K562 (cell line): ENCODE data around the gene NRIP2. TPM values are rescaled to one million over a fixed set of nuclear protein-coding genes. Genes with fewer than 3 reads are reported as not detected.

Experiments used
- ATAC-seq: fragments of 200-7000 bp; cut with Tn5 transposase; 3 replicates; pipeline ENCODE4 v1.9.1; 2020; ENCODE audit warnings: moderate library complexity
- BruUV-seq: library from RNA; stranded (reverse); fragments of 400-500 nt; replicated peaks from 2 replicates; lab custom pipeline; 2021; lab: Mats Ljungman, UMichigan
- CTCF ChIA-PET: fragments of 300-600 bp; formaldehyde crosslinking; extraction: SDS; loops from one replicate; lab custom pipeline; 2021; ENCODE audit warnings: low intra/inter-chr PET ratio; lab: Yijun Ruan, JAX
- POLR2A ChIA-PET: fragments of 300-600, 350-650 bp; sonication (Branson Sonifier 250); formaldehyde crosslinking; extraction: SDS; loops from one replicate; lab custom pipeline; 2021; ENCODE audit warnings: antibody characterized with exemption, inconsistent platforms; lab: Yijun Ruan, JAX
- DNase-seq, 4 experiments: peaks; one replicate each; pipeline versions ENCODE4 v3.0.0 to v3.0.0-alpha.2; 2011 to 2018; ENCODE audit warnings: low spot score in 3 of 4, mixed read lengths in 3 of 4; ENCODE audit errors: extremely low read depth in 1 of 4
- FAIRE-seq: peaks from 2 replicates; lab custom pipeline; 2011; peaks lifted over from hg19 to GRCh38; lab: Jason Lieb, UNC
- H2AFZ ChIP-seq: 2 replicates; pipeline ENCODE4 v1.6.0; 2011; ENCODE audit warnings: low read depth, low read length, control low read depth, inconsistent platforms
- H3K27ac ChIP-seq: fragments of 200-600 bp; 3 replicates; pipeline ENCODE4 v1.8.0; 2011; ENCODE audit warnings: low read depth, mild to moderate bottlenecking, control low read depth, inconsistent platforms, low read length, moderate library complexity, mixed read lengths; ENCODE audit errors: extremely low read depth
- H3K27me3 ChIP-seq, 2 experiments: fragments of 300-600 bp in 1 of 2; 2 replicates in 1 of 2; 3 replicates in 1 of 2; pipeline versions ENCODE4 v1.6.0 to v1.8.0; 2011; ENCODE audit warnings: inconsistent platforms in 2 of 2, low read length in 2 of 2, mild to moderate bottlenecking in 1 of 2, mixed read lengths in 1 of 2, moderate library complexity in 1 of 2; ENCODE audit not compliant: control insufficient read depth in 2 of 2, insufficient read depth in 2 of 2
- H3K36me3 ChIP-seq: fragments of 300-600 bp; 3 replicates; pipeline ENCODE4 v1.8.0; 2011; ENCODE audit warnings: mild to moderate bottlenecking, low read length, inconsistent platforms; ENCODE audit not compliant: control insufficient read depth, insufficient read depth
- H3K4me1 ChIP-seq, 2 experiments: fragments of 200-600 bp in 1 of 2; replicated peaks in 1 of 2; 2 replicates in 1 of 2; 3 replicates in 1 of 2; pipeline versions ENCODE4 v1.5.1 to v1.8.0; 2011; ENCODE audit warnings: inconsistent platforms in 2 of 2, low read length in 2 of 2, mild to moderate bottlenecking in 1 of 2, mixed read lengths in 1 of 2, moderate library complexity in 1 of 2; ENCODE audit not compliant: control insufficient read depth in 2 of 2, insufficient read depth in 2 of 2
- H3K4me2 ChIP-seq: 2 replicates; pipeline ENCODE4 v1.6.1; 2011; ENCODE audit warnings: low read length, control low read depth, inconsistent platforms, mixed read lengths; ENCODE audit not compliant: insufficient read depth
- H3K4me3 ChIP-seq: fragments of 200-600 bp; sonication (generic), shearing (Covaris generic); 2 replicates; pipeline ENCODE4 v1.5.1; 2016; ENCODE audit warnings: control low read depth, inconsistent platforms
- H3K79me2 ChIP-seq: fragments of 200-600 bp; 3 replicates; pipeline ENCODE4 v1.8.0; 2011; ENCODE audit warnings: low read length, inconsistent platforms; ENCODE audit not compliant: control insufficient read depth, insufficient read depth
- H3K9ac ChIP-seq, 2 experiments: 2 replicates each; pipeline versions ENCODE4 v1.6.0 to v1.6.1; 2011; ENCODE audit warnings: low read depth in 2 of 2, low read length in 2 of 2, control low read depth in 1 of 2, inconsistent platforms in 1 of 2, mild to moderate bottlenecking in 1 of 2, mixed read lengths in 1 of 2; ENCODE audit not compliant: insufficient read depth in 1 of 2
- H3K9me1 ChIP-seq: one replicate; pipeline ENCODE4 v1.6.0; 2011; ENCODE audit warnings: inconsistent platforms, mild to moderate bottlenecking, low read length, moderate library complexity; ENCODE audit not compliant: control insufficient read depth, insufficient read depth
- H3K9me3 ChIP-seq: replicated peaks from 2 replicates; pipeline ENCODE4 v1.5.1; 2011; ENCODE audit warnings: low read depth, low read length, inconsistent platforms; ENCODE audit not compliant: control insufficient read depth, insufficient read depth
- H4K20me1 ChIP-seq: replicated peaks from 2 replicates; pipeline ENCODE4 v1.6.1; 2011; ENCODE audit warnings: low read length, inconsistent platforms, mixed read lengths; ENCODE audit not compliant: control insufficient read depth, insufficient read depth
- HDAC2 ChIP-seq: fragments of 450-650 bp; IDR thresholded peaks from 2 replicates; pipeline ENCODE4 v1.6.1; 2016; ENCODE audit warnings: mild to moderate bottlenecking
- TARDBP ChIP-seq: fragments of 450-650 bp; IDR thresholded peaks from 2 replicates; pipeline ENCODE4 v1.6.1; 2016
- WGBS: fragments of 100-300 bp; shearing (Covaris generic); methylation state at CpG from one replicate; pipeline ENCODE4 v1.1.6; 2016; ENCODE audit warnings: low coverage, mixed read lengths; ENCODE audit not compliant: insufficient coverage; ENCODE audit errors: missing lambda C conversion rate; 5-methylcytosine and 5-hydroxymethylcytosine counted together
- in situ Hi-C: fragments of 300-500 bp; cut with MboI; formaldehyde crosslinking; loops from 4 replicates; pipeline ENCODE4 v1.15.0; 2018; ENCODE audit warnings: inconsistent platforms, mixed read lengths
- intact Hi-C: fragments of 100-400 bp; cut with micrococcal nuclease; formaldehyde crosslinking; loops from 2 replicates; pipeline ENCODE4 v1.14.2; 2022
- polyA plus RNA-seq, 8 experiments: library from polyadenylated mRNA; depleted of rRNA in 4 of 8; stranded (reverse) in 5 of 8; unstranded in 3 of 8; fragments of >200 nt; fragmentation: Nextera tagmentation in 2 of 8; fragmentation: Illumina TruSeq in 1 of 8; extraction: Ambion mirVana in 2 of 8; extraction: Trizol in 1 of 8; gene quantifications; 2 replicates each; pipeline versions ENCODE4 v1.2.1 to v1.2.3, GENCODE V29; 2011 to 2014; ENCODE audit warnings: inconsistent platforms in 1 of 8, missing spikeins in 1 of 8
- total RNA-seq, 7 experiments: library from RNA; depleted of rRNA in 6 of 7; stranded (reverse); fragments of >200 nt in 6 of 7; fragmentation: Illumina TruSeq in 2 of 7; extraction: Trizol in 2 of 7; gene quantifications; 2 replicates each; pipeline versions ENCODE4 v1.2.1 to v1.2.3, GENCODE V29; 2011 to 2021; ENCODE audit warnings: low replicate concordance in 1 of 7
- TF ChIP-seq, protein P1 (sequence below), 3 experiments: IDR thresholded peaks in 2 of 3; conservative IDR thresholded peaks in 1 of 3; 2 replicates each; pipeline ENCODE4 v1.5.1; 2011 to 2012; ENCODE audit warnings: low read length in 3 of 3, mild to moderate bottlenecking in 3 of 3, control low read depth in 2 of 3, improper control_type of control experiment in 1 of 3, inconsistent platforms in 1 of 3, low read depth in 1 of 3, mixed read lengths in 1 of 3, moderate library complexity in 1 of 3; ENCODE audit not compliant: insufficient read depth in 2 of 3

The NRIP2 gene
- total and polyA plus RNA-seq, 9 of the 15 experiments (the other 6 are each of a cell fraction or from before 2014, with no cell fraction given): 0.07 to 0.10 TPM; not detected in 7

- WGBS: 92% methylated on average over 5 of the region's 7 CpGs
- ChIA-PET POLR2A (no interaction called here), CTCF (no interaction called here)
- Histone ChIP-seq H3K36me3 (peaks cover 69% of the 10 kb centered on the region), H4K20me1 (peaks cover 20% of the 10 kb centered on the region; the same call in 1 of the 2 replicates), H3K9me3 (no peaks in the 10 kb centered on the region), H3K4me2 (no peak overlapping the region), H3K27me3 (no peaks in the 10 kb centered on the region), H3K9ac (no peak overlapping the region), H3K4me1 (peaks cover 11 to 32% of the 10 kb centered on the region in 2 experiments; a peak in 4 of 5 replicates), H3K9me1 (no peaks in the 10 kb centered on the region), H2AFZ (no peak overlapping the region), H3K79me2 (peaks cover 40% of the 10 kb centered on the region), H3K27ac (no peak overlapping the region), H3K4me3 (no peak overlapping the region)
- no peak for FAIRE-seq
- ATAC-seq: no peak
- no peak for DNase-seq
- BruUV-seq: no TSS peak
- intact Hi-C loops: no loop called here
- TF ChIP-seq HDAC2 (no peak), TARDBP (no peak)
- TF ChIP-seq, protein P1, sequence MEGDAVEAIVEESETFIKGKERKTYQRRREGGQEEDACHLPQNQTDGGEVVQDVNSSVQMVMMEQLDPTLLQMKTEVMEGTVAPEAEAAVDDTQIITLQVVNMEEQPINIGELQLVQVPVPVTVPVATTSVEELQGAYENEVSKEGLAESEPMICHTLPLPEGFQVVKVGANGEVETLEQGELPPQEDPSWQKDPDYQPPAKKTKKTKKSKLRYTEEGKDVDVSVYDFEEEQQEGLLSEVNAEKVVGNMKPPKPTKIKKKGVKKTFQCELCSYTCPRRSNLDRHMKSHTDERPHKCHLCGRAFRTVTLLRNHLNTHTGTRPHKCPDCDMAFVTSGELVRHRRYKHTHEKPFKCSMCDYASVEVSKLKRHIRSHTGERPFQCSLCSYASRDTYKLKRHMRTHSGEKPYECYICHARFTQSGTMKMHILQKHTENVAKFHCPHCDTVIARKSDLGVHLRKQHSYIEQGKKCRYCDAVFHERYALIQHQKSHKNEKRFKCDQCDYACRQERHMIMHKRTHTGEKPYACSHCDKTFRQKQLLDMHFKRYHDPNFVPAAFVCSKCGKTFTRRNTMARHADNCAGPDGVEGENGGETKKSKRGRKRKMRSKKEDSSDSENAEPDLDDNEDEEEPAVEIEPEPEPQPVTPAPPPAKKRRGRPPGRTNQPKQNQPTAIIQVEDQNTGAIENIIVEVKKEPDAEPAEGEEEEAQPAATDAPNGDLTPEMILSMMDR (IDR thresholded peaks at IDR 0.05 in 2 of 3, conservative IDR thresholded peaks at IDR 0.05 in 1 of 3; ENCODE audit: insufficient read depth in 2 of 3, low read depth in 1 of 3, low read length in 3 of 3): peak in 1 of 3 experiments; percentile 14; a peak in 1 of 6 replicates
- in situ Hi-C loops: no loop called here
These were observed 37.0 kb downstream of the NRIP2 start for GRCh38 chr12:2797721-2798418.
